ENCODE data around the gene RASGRF2. TPM values are rescaled to one million over a fixed set of nuclear protein-coding genes. Genes with fewer than 3 reads are reported as not detected.

RASGRF2 gene
- polyA plus RNA-seq, 5 donors: 1.5 to 2.1 (median 1.8) TPM

- DNase-seq: no peak
Observed at GRCh38 chr5:81132381-81132780, 172.2 kb downstream of the RASGRF2 start.

- no peak for DNase-seq
Observed at GRCh38 chr5:81134066-81134465, 173.9 kb downstream of the RASGRF2 start.

DNA sequence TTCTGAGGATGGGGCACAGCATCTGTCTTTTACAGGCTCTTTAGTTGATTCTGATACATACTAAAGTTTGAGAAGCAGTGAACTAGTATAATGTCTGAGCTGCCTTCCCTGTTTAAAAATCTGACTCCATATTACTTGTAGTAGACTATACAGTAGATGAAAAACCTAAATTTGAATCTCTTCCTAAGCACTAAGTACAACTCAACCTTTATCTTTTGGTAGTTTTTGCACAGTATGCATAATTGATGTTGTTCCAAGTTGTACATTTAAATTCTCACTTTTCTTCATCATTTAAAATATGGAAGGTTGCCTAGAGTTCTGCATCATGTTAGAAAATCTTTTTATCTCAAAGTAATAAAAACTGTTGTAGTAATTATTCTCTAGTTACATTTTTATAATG lies 174.4 kb downstream of the RASGRF2 start:
- no peak for DNase-seq

GRCh38 chr5:81136557-81136956 lies 176.4 kb downstream of the RASGRF2 start:
- DNase-seq: no peak

DNA sequence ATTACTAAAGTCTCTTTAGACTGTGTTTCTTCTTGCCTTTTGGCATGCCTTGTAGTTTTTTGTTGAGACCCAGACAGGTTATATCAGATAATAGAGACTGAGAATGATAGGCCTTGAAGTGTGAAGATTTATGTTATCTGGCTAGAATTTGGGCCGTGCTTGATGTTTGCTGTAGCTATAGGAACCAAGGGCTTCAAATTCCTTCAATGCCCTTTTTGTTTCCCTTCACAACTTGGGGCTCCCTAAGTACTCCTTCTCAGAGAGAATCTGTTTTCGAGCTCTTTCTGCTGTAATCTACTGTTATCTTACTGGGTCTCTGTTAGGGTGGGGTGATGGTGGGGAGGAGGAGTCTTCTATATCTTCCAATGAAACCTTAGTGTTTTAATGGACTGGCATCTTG lies 177.7 kb downstream of the RASGRF2 start:
- no peak for DNase-seq

- DNase-seq: no peak
Observed at GRCh38 chr5:81140441-81140840, 180.3 kb downstream of the RASGRF2 start.

GRCh38 chr5:81140943-81141342 lies 180.8 kb downstream of the RASGRF2 start:
- DNase-seq: peak; percentile 58 to 69

GRCh38 chr5:81142108-81142507 lies 181.9 kb downstream of the RASGRF2 start:
- DNase-seq: no peak

DNA sequence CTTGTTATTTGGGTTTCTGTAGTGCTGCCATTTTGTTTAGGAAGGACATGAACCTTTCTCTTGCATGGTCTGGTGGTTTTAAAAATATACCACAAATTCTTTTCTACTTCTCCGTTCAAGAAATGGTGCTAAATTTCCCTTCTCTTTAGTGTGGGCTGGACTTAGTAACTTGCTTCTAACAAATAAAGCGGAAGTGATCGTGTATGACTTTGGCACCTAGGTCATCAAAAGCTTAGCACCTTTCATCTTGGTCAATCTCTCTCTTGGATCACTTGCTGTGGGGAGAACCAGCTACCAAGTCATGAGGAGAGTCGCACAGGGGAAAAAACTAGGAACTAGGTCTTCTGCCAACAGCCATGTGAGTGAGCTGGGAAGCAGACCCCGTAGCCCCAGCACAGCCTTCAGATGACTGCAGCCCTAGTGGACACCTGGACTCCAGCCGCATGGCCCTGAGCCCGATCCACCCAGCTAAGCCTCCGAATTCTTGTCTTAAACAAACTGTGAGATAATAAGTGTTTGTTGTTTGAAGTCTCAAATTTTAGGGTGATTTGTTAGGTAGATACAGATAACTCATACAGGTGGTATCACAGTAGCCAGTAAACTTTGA lies 185.3 kb downstream of the RASGRF2 start:
- DNase-seq: no peak

DNA sequence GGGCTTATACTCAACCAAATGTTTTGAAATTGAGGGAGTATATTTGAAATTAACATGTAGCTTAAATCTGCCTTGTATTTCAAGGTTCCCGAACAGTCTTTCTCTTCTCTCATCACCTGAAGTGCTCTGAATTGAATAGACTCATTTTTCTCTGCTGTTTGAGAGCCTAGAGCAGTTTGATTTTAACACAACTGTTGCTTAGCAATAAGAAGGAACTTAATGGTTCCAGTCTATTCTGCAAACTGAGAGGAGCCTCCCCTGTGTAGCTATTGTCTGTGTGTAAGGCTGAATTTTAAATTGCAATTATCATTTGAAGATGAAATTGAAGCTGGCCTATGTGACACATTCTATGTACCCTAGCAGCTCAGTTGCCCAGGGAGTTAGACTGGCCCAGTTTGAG lies 185.9 kb downstream of the RASGRF2 start:
- no peak for DNase-seq

DNA sequence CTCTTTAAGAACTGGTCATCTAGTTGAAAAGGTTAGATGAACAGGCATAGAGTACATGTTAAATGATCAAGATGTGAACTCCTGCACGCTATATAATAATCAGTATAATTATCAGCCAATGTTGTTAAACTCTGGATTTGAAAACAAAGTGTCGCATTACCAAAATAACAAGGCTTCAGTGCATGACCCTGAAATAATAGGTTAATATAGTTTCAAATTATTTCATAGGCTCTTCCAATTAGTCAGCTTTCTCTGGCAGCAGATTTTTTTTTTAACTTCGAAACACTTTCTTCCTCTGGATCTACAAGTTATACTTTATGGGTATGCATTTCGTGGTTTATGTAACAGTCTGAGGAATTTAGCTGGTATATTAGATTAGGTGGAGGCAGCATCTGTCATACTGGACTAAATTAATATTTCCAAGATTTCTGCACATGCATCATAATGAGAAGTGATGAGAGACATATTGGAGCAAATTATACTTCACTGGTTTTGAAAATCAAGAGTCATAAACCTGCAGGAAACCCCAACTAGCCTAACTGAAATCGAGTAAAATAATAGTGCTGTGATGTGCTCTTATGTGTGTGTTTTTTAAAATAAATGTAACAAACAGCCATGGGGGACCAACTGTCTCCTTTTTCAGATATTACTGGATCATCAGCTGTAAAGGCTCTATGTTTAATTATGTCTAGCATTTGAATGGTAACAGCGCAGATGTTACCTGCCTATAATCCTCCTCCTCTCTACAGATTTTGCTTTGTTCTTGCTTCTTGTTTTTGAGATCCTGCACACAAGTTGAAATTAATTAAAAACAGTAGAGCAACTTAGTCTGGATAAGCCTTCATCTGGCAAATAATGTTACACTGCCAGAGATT lies 187.1 kb downstream of the RASGRF2 start:
- DNase-seq: no peak

GRCh38 chr5:81147886-81148571 lies 187.9 kb downstream of the RASGRF2 start:
- DNase-seq: no peak

- DNase-seq: peak; percentile 49 to 63
Observed at GRCh38 chr5:81151546-81151945, 191.4 kb downstream of the RASGRF2 start.

- no peak for DNase-seq
Observed at GRCh38 chr5:81154725-81155124, 194.6 kb downstream of the RASGRF2 start.

DNA sequence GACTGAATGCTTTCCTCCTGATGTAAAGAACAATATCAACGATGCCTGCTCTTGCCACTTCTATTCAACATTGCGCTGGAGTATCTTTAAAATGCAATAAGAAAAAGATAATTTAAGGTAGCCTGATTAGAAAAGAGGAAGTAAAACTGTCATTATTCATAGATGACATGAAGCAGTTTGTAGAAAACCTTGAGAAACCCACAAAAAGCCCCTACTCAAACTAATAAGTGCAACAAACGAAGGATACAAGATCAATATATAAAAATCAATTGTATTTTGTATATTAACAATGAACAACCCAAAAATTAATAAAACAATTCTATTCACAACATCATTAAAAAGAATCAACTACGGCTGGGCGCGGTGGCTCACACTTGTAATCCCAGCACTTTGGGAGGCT lies 196.6 kb downstream of the RASGRF2 start:
- DNase-seq: no peak

- DNase-seq: no peak
Observed at GRCh38 chr5:81161012-81161601, 200.9 kb downstream of the RASGRF2 start.

DNA sequence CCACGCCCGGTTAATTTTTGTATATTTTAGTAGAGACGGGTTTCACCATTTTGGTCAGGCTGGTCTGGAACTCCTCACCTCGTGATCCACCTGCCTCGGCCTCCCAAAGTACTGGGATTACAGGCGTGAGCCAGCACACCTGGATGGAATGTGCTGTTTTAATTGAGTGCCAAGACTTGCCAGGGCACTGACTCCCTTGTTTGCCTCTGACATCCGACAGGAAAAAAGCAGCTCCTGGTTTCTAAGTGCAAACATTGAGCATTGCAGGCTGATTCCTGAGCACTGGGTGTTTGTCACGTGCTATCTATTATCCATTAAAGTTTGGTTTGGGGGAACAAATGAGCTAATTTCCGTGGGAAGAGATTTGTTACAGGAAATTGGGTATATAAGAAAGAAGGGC lies 202.3 kb downstream of the RASGRF2 start:
- no peak for DNase-seq

GRCh38 chr5:81163651-81164050 lies 203.5 kb downstream of the RASGRF2 start:
- no peak for DNase-seq

GRCh38 chr5:81164476-81164875 lies 204.3 kb downstream of the RASGRF2 start:
- DNase-seq: no peak

DNA sequence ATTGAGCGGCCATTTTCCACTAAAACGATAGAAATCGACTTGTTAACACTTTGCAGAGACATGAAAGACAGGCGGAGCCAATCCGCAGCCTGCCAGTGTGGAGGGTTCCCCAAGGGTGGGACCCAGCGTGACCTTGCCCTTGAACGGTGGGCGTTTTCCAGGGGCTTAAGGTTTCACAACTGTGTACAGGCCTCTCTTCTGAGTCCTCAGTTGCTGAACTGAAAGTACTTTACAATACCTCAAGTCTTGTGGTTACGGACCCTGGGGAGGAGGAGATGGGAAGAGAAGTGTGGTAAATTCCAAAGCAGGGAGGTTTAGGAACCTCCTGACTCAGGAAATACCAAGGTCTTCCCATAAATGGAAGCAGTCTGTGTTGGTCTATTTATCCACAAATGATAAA lies 204.8 kb downstream of the RASGRF2 start:
- DNase-seq: no peak

- peak; percentile 24 to 55 for DNase-seq
Observed at GRCh38 chr5:81165493-81166119, 205.4 kb downstream of the RASGRF2 start.

DNA sequence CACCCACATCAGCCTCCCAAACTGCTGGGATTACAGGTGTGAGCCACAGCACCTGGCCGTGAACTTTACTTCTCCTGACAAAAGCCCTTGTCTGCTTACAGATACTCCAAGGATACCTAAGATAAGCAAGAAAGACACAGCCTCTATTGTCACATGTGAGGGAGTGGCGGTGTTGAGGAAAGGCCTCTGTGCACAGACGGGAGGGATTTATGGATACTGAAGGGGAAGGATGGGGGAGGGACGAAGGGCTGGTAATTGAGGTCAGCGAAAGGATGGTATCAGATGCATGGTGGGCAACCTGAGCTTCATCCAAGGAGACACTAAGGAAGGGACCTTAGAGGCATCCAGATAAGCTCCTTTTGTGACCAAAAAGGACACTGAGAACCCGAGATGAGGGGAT lies 206.3 kb downstream of the RASGRF2 start:
- DNase-seq: no peak

Measured in right lung (tissue), 5 donors.